ENCODE results near the gene NPPB.

The NPPB gene

DNA sequence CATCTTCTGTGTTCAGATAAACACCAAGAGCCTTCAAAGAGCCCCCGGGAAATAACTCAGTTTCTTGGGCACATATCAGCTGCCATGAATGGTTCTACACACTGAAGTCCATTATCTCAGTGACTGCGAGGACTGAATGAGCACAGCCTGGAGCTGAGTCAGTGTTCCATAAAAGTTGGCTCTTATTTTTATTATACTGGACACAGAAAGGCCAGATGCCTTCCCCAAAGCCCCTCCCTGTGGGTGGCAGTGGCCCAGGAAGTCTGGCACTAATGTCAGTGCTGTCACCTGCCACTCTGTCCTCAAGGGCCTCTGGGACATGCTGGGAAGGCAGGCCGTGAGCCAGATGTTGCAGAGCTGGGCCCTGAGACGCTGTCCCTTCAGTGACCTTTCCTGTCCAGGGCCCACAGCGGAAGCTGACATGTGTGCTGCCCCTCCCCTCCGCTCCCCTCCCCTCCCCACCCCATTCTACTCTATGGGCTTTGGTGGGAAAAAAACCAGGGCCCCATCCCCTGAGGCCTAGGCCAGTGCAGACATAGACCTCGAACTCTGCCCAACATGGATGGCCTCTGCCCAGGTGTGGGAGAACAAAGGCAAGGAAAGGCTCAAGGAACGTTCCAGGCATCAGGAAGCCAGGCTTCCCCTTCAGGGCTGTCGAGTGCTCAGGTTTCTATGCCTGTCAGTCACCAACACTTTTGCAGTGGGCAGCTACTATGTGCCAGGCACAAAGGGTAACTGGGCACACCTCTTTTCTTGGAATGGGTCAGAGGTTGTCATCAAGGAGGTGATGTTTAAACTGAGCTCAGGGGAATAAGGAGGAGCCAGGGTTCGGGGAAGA is 22.4 kb upstream of the NPPB start:
- no peak for DNase-seq

DNA sequence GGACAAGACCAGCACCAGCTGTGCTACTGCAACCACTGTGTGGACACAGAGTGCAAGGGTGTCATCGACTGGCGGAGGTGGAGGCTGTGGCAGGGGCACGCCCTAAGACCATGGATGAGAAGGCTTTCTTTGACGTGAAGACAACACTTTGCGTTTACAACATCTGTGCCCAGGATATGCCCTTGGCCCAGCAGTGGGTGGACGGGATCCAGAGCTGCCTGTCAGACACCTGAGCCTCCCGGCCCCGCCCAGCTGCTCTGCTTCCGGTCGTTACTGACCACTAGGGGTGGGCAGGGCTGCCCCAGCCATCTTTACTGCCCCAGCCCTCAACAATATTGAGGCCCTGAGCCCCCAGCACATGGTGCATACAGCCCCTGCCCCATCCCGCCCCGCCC is 21.4 kb upstream of the NPPB start:
- DNase-seq = no peak

DNA sequence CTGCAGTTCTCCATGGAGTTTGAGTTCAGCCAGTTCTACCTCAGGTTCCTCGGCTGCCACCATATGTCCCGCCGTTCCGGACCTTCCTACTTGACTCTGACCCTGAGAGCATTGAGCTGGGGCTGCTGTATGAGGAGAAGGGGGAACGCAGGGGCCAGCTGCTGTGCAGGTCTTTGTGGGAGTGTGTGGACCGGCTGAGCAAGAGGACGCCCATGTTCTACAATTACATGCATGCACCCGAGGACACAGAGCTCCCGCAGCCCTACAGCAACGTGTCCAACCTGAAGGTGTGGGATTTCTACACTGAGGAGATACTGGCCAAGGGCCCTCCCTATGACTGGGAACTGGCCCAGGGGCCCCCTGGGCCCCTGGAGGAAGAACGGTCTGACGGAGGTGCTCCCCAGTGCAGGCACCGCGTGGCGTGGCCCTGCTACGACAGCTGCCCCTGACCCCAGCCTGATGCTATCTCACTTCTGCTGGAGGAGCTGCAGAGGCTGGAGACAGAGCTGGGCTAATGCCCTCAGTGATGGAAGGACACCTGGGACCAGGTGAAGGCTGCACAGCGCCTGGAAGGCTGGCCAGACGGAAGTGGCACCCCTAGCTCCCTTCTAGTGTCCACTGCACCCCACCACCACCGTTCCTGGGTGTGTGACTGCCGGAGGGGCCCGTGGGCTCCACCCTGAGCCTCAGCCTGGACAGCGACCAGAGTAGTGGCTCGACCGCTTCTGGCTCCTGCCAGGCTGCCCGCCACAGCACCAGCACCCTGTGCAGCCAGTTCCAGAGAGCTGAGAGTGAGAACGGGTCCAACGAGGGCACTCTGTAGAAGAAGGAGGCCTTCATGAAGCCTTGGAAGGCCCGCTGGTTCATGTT is 20.8 kb upstream of the NPPB start:
- no peak for DNase-seq

DNA sequence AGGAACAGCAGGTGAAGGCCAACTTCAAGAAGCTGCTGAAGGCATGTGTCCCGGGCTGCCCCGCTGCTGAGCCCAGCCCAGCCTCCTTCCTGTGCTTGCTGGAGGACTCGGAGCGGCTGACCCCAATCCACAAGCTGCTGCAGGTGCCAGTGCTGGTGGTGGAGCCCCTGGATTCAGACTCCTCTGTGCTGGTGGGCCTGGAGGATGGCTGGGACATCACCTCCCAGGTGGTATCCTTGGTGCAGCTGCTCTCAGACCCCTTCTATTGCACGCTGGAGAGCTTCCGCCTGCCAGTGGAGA is 20.1 kb upstream of the NPPB start:
- no peak for DNase-seq

DNA sequence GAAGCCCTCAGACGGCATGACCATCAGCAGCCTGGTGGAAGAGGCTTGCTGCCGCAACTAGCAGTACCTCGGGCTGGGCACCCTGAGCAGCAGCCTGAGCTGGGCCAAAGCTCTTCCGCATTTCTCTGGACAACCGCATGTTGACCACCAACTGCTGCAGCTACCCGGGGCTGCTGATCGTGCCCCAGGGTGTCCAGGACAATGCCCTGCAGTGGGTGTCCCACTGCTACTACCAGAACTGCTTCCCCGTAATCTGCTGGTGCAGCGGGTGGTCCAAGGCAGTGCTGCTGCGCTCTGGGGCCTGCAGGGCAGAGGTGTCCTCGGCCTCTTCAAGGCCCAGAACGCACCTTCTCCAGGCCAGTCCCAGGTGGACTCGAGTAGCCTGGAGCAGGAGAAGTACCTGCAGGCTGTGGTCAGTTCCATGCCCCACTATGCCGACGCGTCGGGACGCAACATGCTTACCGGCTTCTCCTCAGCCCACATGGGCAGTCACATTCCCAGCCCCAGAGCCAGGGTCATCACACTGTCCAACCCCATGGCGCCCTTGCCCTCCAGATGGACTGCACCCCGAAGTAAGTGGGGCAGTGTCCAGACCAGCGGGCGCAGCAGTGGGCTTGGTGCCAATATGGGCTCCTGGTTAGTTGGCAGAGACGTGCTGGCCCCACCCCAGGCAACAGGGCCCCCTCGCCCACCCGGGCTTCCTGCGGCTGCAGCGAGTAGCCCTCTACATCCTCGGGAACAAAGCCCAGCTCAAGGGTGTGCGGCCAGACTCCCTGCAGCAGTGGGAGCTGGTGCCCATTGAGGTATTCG is 19.5 kb upstream of the NPPB start:
- DNase-seq = no peak

DNA sequence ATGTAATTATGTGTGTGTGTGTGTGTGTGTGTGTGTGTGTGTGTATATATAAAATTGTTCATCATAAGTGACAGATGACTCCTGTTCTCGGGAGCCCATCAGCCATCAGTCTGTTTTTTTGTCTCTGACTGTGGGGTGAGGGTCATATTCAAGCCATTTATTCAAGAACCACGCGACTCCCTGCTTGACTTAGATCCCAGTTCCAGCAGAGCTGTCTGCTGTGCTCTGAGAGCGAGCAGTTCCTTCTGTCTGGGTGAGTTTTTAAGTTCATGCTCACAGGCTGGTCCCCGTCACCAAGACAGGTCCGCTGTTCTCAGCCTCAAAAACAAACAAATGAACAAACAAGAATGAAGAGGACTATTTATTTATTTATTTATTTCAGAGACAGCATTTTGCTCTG is 18.3 kb upstream of the NPPB start:
- no peak for DNase-seq

DNA sequence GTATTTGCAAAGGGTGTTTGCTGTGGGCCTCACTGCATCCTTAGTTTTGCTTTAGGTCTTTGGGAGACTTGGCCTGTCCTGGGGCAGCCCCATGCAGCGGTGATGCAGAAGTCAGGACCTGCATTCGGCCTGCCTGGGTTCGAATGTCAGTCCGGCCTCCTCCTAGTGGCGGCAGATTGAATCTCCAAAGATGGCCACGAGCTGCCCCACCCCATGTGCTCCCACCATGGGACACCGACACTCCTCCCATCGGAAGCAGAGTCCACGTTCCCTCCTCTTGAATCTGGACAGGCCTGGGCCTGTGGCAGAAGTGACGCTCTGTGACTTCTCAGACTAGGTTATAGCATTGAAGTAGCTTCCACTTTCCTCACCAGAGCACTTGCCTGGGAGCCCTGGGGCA is 16.3 kb upstream of the NPPB start:
- no peak for DNase-seq

DNA sequence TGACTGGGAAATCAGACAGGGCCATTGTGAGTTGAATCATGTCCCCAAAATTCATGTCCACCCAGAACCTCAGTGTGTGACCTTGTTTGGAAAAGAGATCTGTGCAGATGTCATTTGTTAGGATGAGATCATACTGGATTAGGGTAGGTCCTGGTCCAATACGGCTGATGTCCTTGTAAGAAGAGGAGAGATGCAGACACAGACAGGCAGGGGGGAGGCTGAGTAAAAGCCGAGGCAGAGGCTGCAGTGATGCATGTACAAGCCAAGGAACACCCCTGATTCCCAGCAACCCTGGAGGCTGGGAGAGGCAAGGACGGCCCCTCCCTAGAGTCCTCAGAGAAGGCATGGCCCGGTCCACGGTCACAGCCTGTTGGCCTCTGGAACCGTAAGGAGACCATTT is 15.9 kb upstream of the NPPB start:
- DNase-seq = no peak

DNA sequence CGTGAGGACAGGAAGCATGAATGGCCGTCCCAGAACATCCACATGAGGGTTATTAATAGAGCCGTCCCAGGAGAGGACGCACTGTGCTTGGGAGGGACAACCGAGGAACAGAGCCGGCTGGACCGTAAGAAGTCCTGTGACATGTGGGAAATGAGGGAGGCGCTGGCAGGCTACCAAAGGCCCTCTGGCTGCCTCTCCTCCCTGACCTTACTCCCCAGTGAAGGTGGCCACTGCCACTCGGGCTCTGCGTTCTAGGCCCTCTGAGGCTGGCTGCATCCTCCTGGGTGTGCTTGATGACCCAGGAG is 15.5 kb upstream of the NPPB start:
- DNase-seq = no peak

DNA sequence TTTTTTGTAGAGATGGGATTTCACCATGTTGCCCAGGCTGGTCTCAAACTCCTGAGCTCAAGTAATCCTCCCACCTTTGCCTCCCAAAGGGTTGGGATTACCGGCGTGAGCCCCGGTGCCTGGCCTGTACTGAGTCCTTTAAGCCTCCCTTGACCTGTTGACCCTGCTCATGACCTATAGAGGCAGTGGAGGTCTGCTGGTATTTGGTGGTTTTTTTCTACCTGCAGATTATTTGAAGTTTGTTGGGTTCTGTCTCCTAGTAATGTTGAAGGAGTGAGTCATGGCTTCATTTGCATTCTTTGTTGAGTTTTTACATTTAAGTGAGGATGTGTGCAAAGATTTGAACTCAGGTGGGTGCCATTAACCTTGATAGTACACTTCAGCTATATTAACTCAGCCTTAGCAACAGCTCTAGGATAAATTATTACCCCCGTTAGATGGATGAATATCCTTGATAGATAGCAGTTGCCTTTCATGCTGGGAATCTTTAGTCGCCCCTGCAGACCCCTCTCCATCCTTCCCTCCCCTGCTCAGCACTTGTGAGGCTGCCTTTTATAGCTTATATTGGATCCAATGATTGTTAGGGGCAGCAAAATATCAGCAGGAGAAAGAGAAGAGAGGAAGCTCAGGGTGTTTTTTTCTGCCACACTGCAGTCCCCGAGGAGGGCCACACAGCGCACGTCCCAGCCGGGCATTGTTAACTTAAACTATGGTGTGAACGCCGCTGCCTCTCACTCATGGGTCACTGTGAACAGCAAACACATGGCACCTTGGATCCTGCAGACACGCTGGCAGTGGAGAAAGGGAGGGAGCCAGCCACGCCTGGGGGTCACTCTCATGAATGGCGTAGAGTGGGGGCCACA is 14.9 kb upstream of the NPPB start:
- no peak for DNase-seq

DNA sequence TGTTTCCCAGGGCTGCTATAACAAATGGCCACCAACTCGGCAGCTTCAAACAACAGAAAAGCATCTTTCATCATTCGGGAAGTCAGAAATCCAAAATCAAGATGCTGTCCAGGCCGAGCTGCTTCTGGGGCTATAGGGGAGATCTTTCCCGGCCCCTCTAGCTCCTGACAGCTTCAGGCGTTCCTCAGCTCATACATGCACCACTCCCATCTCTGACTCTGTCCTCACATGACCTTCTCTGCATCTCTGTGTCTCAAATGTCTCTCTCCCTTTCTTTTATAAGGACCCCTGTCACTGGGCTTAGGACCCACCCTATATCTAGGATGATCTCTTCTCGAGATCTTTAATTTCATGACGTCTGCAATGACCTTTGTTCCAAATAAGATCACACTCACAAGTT is 13.8 kb upstream of the NPPB start:
- no peak for DNase-seq

DNA sequence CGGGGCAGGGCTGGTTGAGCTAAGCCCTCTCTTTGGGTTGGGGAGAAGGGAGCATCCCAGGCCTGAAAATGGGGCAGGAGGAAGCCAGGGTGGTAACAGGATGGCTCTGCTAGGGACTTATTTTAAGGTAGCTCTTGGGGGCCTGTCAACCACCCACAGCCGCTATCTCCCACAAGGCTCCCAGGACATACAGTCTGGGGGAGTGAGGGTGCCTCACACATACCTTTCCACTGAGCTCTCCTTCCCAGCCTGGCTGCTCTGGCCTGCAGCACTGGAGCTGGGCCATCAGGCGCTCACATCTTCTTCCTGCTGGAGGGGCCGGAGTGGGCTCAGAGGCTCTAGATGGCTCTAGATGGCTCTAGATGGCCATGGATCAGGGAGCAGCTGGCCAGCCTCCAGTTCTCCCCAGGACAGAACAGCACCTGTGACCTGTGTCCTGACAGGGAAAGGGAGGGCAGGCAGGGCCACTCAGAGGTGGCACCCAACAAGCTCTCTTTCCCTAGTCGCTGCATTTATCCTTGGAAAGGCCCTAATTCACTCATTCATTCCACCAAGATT is 11.0 kb upstream of the NPPB start:
- DNase-seq = no peak

DNA sequence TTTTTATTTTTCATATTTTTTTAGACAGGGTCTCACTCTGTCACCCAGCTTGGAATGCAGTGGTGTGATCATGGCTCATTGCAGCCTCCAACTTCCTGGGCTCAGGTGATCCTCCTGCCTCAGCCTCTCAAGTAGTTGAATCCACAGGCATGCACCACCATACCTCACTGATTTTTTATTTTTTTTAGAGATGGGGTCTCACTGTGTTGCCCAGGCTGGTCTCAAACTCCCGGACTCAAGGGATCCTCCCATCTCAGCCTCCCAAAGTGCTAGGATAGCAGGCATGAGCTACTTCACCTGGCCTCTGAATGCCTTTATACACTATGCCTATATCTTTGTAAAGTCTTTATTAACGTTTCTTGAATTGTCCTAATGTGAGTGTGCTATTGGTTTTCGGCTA is 10.4 kb upstream of the NPPB start:
- DNase-seq = no peak

DNA sequence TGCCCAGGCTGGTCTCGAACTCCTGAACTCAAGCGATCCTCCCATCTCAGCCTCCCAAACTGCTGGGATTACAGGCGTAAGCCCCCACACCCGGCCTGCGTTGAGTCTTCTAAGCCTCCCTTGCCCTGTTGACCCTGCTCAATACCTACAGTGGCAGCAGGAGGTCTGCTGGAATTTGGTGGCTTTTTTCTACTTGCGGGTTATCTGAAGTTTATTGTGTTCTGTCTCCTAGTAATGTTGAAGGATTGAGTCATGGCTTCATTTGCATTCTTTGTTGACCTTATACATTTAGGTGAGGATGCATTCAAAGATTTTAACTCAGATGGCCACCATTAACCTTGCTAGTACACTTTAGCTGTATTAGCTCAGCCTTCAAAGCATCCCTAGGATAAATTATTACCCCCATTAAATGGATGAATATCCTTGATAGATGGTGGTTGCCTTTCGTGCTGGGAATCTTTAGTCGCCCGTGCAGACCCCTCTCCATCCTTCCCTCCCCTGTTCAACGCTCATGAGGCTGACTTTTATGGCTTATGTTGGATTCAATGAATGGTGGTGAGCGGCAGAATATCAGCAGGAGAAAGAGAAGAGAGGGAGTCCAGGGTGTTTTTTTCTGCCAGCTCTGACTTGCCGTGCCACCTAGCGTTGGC is 9.7 kb upstream of the NPPB start:
- DNase-seq = no peak

DNA sequence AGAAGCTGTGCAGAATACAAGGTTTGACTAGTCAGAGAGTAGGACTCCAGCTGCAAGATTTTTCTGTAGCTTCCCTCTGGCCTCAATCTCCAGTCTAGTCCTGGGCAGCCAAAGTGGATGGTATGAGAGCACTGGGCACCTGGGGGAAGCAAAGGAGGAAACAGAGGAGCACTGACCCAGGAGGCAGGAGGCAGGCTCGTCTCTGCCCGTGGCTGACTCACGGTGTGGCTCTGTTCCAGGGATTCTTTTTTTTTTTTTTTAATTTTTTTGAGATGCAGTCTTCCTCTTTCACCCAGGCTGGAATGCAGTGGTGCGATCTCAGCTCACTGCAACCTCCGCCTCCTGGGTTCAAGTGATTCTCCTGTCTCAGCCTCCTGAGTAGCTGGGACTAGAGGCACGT is 4.1 kb upstream of the NPPB start:
- no peak for DNase-seq

DNA sequence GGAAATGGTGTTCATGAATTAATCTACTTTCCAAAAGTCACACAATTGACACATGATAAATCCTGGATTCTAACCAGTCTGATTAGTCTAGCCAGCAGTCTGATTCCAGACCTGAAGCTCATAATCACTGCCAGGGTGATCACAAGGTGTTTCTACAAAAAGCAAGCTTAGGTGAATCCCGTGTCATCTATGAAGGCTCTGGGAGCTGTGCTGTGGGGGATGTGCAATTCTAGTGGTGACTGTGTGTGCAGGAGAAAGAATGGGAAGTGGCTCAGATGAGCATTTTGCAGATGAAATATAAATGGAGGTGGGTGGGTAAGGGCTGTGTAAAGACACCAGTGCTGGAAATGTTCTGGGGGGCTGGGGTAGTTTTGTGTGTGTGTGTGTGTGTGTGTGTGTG is 1.8 kb upstream of the NPPB start:
- DNase-seq = no peak

DNA sequence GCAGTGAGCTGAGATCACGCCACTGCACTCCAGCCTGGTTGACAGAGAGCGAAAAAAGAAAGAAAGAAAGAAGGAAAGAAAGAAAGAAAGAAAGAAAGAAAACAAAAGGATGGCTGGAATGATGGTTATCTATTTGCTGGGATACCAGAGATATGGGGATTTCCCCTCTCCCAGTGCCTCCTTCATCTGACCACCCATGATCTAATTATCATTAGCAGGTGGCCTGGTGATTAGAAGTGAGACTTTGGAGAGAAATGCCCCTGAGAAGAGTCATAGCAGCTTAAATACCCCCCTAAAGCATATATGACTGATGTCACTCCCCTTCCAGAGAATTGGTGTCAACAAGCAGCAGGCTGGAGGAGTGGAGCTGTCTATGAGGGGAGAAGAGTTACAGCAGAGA is 1.3 kb upstream of the NPPB start:
- DNase-seq = no peak

DNA sequence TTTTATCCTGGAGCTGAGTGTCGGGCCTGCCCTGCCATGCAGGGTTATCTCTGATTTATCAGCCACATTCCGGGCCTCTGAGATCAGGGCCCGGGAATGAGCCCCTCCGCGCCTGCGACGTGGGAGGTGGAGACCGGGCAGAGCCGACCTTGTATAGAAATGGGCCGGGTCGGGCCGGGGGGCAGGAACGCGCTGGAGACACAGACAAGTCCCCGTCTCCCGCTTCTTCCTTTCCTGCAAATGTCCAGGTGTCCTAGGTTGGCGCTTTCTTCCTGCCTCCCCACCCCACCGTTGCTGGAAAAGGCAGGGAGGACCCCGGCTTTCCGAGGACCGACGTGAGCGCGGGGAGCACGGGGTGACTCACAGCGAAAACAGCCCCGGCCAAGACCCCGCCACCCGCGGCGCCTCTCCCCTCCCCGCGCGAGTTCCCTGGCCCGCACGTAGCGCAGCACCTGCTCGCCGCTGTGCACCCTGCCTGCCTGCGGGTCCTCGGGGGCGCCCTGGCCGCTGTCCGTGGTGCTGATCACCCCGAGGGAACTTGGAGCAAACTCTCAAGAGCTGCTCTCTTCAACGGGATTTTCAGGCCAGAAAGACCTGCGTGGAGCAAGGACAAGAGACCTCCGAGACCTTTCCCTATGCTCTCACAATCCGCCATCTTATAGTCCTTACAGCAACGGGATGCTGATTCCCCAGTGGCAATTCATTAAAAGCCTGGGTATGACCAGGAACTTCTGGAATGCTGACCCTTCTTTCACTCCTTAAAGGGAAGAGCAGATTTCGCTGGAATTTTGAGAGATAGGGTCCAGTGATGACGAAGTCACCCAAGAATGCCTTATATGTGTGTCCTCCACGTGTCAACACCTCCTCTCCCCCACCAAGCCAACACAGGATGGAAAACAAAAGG is 475 bp upstream of the NPPB start:
- peak; percentile 57 to 63 for DNase-seq

DNA sequence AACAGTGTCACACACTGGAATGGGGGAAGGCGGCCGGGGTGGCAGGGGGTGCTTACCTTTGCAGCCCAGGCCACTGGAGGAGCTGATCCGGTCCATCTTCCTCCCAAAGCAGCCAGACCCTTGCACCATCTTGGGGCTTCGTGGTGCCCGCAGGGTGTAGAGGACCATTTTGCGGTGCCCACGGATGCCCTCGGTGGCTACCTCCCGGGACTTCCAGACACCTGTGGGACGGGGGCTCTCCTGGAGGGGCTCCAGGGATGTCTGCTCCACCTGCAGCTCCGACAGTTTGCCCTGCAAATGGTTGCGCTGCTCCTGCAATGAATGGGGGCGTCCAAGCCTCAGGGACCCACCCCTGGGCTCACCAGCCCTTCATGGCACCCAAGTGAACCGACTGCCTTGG is 587 bp downstream of the NPPB start:
- no peak for DNase-seq

DNA sequence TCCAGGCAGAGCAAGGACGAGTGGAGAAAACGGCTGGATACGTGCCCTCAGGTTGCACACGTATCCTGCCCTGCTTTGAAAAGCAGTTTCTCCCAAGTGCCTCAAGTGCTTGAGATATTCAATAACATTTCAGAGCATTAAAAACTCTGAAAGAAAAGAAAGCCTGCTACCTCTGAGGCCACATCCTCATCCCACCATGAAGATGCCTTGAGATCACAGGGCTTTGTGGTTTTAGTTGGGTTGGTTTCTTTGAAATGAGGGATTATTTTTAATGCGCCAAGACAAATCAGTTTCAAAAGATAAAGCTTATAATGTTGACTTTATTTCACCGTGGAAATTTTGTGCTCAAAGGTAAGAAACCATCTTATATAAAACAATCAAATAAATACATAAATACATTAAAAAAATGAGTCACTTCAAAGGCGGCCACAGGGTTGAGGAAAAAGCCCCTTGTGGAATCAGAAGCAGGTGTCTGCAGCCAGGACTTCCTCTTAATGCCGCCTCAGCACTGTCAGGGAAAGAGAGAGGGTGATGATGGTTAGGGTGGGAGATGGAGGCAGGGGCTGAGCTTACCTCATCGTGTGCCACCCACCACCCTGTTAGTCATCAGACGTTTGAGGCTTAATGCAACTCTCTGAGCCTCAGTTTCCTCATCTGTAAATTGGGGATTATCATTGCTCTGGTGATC is 1.4 kb downstream of the NPPB start:
- DNase-seq = no peak

All from CD4-positive, alpha-beta T cell treated with Interferon alpha-2 for 1 hour (primary cell).